Measurements from ENCODE around the gene CFAP161.

The CFAP161 gene

DNA sequence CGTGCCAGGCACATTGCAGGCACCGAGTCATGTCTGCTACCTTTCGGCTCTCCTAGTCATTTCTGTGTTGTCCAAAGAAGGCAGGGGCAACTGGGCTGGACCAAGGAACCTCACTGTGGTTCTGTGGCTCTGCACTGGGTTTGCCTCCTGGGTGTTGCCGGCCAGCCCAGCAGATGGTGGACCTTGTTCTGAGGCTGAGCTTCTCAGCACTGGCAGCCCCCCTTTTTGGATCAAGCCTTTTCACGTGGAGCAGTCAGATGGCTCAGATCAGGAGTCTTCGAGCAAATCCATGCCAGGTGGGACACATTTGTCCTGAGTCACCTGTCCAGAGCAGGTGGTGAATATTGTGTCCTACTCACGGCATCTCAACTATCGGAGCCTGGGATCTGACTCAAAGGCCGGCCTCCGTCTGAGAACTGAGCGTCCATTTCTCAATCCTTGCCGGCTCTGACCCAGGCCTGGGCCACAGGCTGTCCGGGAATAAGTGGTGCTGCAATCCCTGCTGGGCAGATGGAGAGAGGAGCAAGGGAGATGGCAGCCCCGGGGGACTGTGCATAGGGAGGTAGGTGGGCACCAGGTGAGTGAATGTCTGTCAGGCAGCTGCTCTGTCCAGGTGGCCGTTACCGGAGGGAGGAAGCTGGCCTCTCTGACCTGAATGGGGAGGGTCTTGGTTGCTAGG lies 62.6 kb downstream of the CFAP161 start, which contains the start of gene IL16:
Gene IL16, plus strand, starts transcription at position 304 of the 679 bp plus-strand sequence. CDS start 28,521 bp downstream, outside the sequence.
- Mint-ChIP-seq H3K4me3 (no peak within 1 kb of the TSS), H3K27ac (no peak within 1 kb of the TSS), H3K27me3 (peaks cover 9% of the 10 kb centered on the region), H3K4me1 (no peaks in the 10 kb centered on the region), H3K9me3 (no peaks in the 10 kb centered on the region), H3K36me3 (ENCODE audit: low read depth) (no peaks in the 10 kb centered on the region)
- ATAC-seq, result no peak
- no peak for DNase-seq

DNA sequence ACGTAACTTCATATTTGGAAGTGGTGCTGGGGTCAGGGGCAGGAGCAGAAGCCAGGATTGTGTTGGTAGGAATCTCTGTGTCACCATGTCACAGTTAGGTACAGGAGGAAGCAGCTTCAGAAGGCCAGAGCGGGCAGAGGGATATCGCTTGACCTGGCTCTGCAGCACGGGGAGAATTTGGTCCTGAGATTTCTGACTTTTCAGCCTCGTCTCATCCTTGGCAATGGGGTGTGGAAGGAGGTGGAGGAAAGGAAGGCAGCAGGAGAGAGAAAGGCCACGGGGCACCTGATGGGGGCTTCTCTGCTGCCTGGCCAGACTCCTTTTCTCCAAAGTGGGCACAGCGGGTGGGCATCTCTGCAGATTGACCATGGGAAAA lies 63.2 kb downstream of the CFAP161 start:
- Mint-ChIP-seq H3K36me3 (ENCODE audit: low read depth) (no peaks in the 10 kb centered on the region), H3K4me3 (no peak overlapping the region)
- ATAC-seq, result no peak

DNA sequence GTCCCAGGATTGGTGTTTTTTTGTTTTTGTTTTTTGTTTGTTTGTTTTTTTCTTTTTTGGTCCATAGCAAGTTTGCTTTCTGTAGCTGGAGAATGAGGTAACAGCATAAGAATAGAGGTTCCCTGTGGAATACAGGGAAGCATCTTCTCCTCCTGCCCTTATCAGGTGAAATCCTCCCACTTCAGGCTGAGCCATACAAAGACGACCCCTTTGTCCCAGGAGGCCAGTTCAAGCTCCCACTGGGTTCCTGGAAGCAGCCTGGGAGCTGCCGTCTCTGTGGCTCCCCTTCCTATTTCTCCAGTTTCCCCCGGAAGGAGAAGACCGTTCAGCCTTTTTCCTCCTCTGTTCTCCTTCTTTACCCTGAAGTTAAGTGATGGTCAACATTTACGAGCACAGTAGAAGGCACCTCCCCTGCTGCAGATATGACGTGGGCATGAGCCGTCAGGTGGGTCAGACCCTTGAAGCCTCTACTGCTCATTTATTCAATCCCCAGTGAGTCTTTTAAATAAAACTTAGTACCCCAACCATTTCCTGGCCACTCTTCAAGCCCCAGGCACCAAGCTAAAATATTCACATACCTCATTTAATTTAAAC lies 63.7 kb downstream of the CFAP161 start:
- H3K27me3 Mint-ChIP-seq, result peaks cover 6% of the 10 kb centered on the region
- H3K4me1 Mint-ChIP-seq, result no peaks in the 10 kb centered on the region
- no peak overlapping the region for H3K4me3 Mint-ChIP-seq
- H3K9me3 Mint-ChIP-seq, result no peaks in the 10 kb centered on the region
- no peak overlapping the region for H3K27ac Mint-ChIP-seq
- no peak for DNase-seq
- H3K36me3 Mint-ChIP-seq (ENCODE audit: low read depth), result no peaks in the 10 kb centered on the region
- ATAC-seq, result no peak

More for the DNA sequence above, 63.2 kb downstream of the CFAP161 start:
- DNase-seq, result no peak
- Mint-ChIP-seq H3K27me3 (peaks cover 6% of the 10 kb centered on the region), H3K9me3 (no peaks in the 10 kb centered on the region), H3K4me1 (no peaks in the 10 kb centered on the region), H3K27ac (no peak overlapping the region)

All from activated naive CD8-positive, alpha-beta T cell treated with anti-CD3 and anti-CD28 coated beads, Interleukin-2, amount 50 U/mL, for 24 hours (primary cell).